Measurements from ENCODE around the gene USB1. TPM values are rescaled to one million over a fixed set of nuclear protein-coding genes. Genes with fewer than 3 reads are reported as not detected.

USB1 gene
- total RNA-seq, 2 donors from 2014 or later: 22.6 to 74.1 TPM

DNA sequence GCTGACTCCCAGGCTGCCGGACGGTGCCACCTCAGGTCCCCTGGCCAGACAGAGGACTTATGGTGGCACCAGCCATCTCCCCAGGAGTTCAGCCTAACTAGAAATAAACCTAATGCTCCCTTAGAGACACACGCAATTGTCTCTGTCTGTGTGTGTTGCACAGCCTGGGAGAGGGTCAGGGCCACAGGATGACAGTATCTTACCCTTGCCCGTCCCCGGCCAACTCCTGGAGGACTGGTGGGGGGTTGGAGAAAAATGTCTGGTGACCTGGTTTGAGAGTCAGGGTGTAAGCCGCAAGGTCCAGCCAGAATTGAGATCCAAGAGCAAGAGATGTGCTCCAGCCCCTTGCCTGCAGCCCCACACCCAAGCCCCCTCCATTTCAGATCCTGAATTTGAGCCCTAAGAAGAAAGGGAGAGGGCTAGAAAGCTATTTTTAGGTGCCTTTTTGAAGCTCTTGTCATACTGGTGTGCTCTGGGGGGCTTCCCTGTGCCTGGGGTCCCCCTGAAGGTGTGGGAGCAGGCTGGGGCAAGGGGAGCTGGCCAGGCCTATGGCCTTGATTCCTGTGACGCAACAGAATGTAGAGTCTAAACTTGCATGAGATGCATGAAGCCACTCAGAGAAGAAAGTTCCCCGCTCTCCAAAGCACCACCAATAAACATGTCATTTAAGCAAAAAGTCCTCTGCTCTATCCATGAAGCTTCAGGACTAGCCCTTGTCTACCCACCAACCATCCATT is 13.6 kb upstream of the USB1 start:
- no peak for DNase-seq (ENCODE audit: low spot score)
- Histone ChIP-seq H3K27me3 (replicated peaks; ENCODE audit: insufficient read depth) (no peaks in the 10 kb centered on the region), H3K4me3 (no peak overlapping the region), H3K27ac (no peak overlapping the region), H3K36me3 (no peaks in the 10 kb centered on the region), H3K9me3 (no peaks in the 10 kb centered on the region), H3K4me1 (replicated peaks) (no peaks in the 10 kb centered on the region)
- 96% methylated on average over 8 of the region's 8 CpGs for WGBS
- TF ChIP-seq CTCF (IDR thresholded peaks at IDR 0.05) (no peak), POLR2A (IDR thresholded peaks at IDR 0.05) (no peak), POLR2AphosphoS5 (IDR thresholded peaks at IDR 0.05) (no peak)
- intact Hi-C loops (cut with DNase I): no loop called here

GRCh38 chr16:57988929-57989328 is 12.3 kb upstream of the USB1 start:
- 33% methylated on average over 1 of the region's 1 CpG for WGBS
- Histone ChIP-seq H3K4me3 (no peak overlapping the region), H3K36me3 (no peaks in the 10 kb centered on the region), H3K4me1 (replicated peaks) (peaks cover 3% of the 10 kb centered on the region), H3K9me3 (no peaks in the 10 kb centered on the region), H3K27me3 (replicated peaks; ENCODE audit: insufficient read depth) (no peaks in the 10 kb centered on the region), H3K27ac (peak overlapping the region in 1 of 2 donors; percentile 13)
- intact Hi-C loops (cut with DNase I): no loop called here
- DNase-seq (ENCODE audit: low spot score): peak; percentile 84
- TF ChIP-seq POLR2A (IDR thresholded peaks at IDR 0.05): no peak
- TF ChIP-seq CTCF (IDR thresholded peaks at IDR 0.05): no peak
- peak; percentile 72 for TF ChIP-seq POLR2AphosphoS5 (IDR thresholded peaks at IDR 0.05)

DNA sequence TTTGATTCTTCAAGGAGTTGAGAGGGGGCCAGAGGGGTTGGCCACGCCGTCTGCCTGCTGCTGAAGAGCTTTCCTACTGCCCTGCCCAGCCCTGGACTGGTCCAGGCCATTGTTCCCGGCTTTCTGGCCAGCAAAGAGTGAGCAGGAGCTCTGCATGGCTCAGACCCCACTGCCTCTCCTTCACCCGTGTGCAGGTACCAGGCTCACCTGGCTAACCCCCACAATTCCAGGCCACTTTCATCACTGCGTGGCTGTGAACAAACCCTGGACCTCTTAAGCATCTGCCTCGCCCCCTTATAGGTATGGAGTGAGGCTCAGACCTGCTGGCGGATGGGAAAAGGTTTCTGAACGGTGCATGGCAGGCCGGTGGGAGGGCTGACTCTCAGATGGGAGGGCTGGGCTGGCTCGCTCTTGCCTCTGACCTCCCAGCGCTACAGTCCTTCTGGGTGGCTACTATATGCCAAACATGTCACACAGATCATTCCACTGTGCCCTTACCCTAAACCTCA is 9.6 kb upstream of the USB1 start:
- peaks cover 3 to 4% of the 10 kb centered on the region in 2 donors for H3K36me3 ChIP-seq
- H3K9me3 ChIP-seq: no peaks in the 10 kb centered on the region
- TF ChIP-seq POLR2AphosphoS5 (IDR thresholded peaks at IDR 0.05) (no peak), POLR2A (IDR thresholded peaks at IDR 0.05) (no peak), CTCF (IDR thresholded peaks at IDR 0.05) (no peak)
- H3K27ac ChIP-seq: no peak overlapping the region
- H3K4me3 ChIP-seq: no peak overlapping the region
- intact Hi-C loops (cut with DNase I): no loop called here
- no peak for DNase-seq (ENCODE audit: low spot score)
- H3K4me1 ChIP-seq (replicated peaks): peaks cover 3% of the 10 kb centered on the region
- H3K27me3 ChIP-seq (replicated peaks; ENCODE audit: insufficient read depth): no peaks in the 10 kb centered on the region
- WGBS: 88% methylated on average over 11 of the region's 11 CpGs

DNA sequence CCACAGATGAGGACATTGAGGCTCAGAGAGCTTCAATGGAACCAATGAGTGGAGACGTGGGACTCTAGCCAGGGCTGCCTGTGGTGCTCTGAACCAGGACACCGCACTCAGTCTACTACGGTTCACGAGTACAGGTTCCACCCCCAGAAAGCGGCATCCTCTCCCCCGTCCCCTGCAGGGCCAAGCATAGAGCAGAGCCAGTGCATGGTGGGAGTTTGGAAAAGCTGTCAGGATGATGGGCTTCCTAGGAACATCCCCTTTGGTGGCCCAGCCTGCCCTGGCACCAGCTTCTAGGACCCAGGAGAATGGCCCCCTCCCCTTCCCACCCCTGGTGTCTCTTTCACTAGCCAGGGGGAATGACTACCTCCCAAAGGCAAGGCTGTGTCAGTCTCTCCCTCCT is 9.1 kb upstream of the USB1 start:
- no peak overlapping the region for H3K4me3 ChIP-seq
- no peaks in the 10 kb centered on the region for H3K9me3 ChIP-seq
- TF ChIP-seq POLR2AphosphoS5 (IDR thresholded peaks at IDR 0.05): no peak
- TF ChIP-seq CTCF (IDR thresholded peaks at IDR 0.05): no peak
- no peak for TF ChIP-seq POLR2A (IDR thresholded peaks at IDR 0.05)
- no peak for DNase-seq (ENCODE audit: low spot score)
- H3K27ac ChIP-seq: no peak overlapping the region
- peaks cover 5 to 9% of the 10 kb centered on the region in 2 donors for H3K36me3 ChIP-seq
- WGBS: 98% methylated on average over 5 of the region's 6 CpGs
- intact Hi-C loops (cut with DNase I): no loop called here
- H3K4me1 ChIP-seq (replicated peaks): peaks cover 3% of the 10 kb centered on the region
- H3K27me3 ChIP-seq (replicated peaks; ENCODE audit: insufficient read depth): no peaks in the 10 kb centered on the region

DNA sequence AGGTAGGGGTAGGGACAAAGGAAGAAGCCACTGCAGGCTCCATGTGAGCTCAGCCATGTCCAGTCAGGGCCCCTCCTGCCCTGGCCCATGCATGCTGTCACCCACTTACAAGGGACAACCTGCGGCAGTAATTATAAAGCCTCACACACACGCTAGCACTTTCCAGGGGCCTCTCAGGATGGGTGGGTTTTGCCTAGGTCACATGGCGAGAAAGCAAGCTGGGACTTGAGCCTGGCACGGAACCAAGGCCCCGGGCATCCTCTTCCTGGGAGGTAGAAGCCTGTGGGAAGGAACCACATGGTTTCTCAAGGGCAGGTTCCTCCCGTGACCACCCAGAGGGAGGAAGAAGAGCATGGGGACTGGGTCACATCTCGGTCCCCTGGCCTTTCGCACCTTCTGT is 7.8 kb upstream of the USB1 start:
- WGBS: 61% methylated on average over 8 of the region's 8 CpGs
- Histone ChIP-seq H3K36me3 (peaks cover 8 to 19% of the 10 kb centered on the region in 2 donors), H3K27me3 (replicated peaks; ENCODE audit: insufficient read depth) (no peaks in the 10 kb centered on the region), H3K4me1 (replicated peaks) (peaks cover 3% of the 10 kb centered on the region), H3K9me3 (no peaks in the 10 kb centered on the region), H3K27ac (peak overlapping the region; percentile 1 to 61), H3K4me3 (no peak overlapping the region)
- TF ChIP-seq CTCF (IDR thresholded peaks at IDR 0.05): no peak
- TF ChIP-seq POLR2AphosphoS5 (IDR thresholded peaks at IDR 0.05): no peak
- TF ChIP-seq POLR2A (IDR thresholded peaks at IDR 0.05): no peak
- intact Hi-C loops (cut with DNase I): no loop called here
- DNase-seq (ENCODE audit: low spot score): no peak

All from prostate gland (tissue), 2 donors.